KMS-11 (cell line): ENCODE results near the gene DPYSL3.
"Not testable (repeated sequence)": the region's sequence is repeated elsewhere in the genome, so short reads cannot be mapped to it uniquely, and the experiment has no call there.

Source experiments
- H2AFZ ChIP-seq: fragments of 200-600 bp; sonication (generic); 2 replicates; pipeline ENCODE4 v1.6.1; 2016; ENCODE audit warnings: antibody characterized with exemption, mixed run types, low read depth
- H3K27ac ChIP-seq: fragments of 200-600 bp; sonication (generic); 2 replicates; pipeline ENCODE4 v1.6.1; 2016; ENCODE audit warnings: mild to moderate bottlenecking, mixed run types
- H3K27me3 ChIP-seq: fragments of 200-600 bp; sonication (generic); 2 replicates; pipeline ENCODE4 v1.6.1; 2017; ENCODE audit warnings: mild to moderate bottlenecking, low read depth, mixed run types, moderate library complexity; ENCODE audit not compliant: insufficient read depth
- H3K36me3 ChIP-seq: fragments of 200-600 bp; sonication (generic); 2 replicates; pipeline ENCODE4 v1.6.1; 2017; ENCODE audit warnings: mild to moderate bottlenecking, mixed run types; ENCODE audit not compliant: insufficient read depth
- H3K4me1 ChIP-seq: fragments of 200-600 bp; sonication (generic); 2 replicates; pipeline ENCODE4 v1.6.1; 2016; ENCODE audit warnings: mild to moderate bottlenecking, low read depth, mixed run types; ENCODE audit not compliant: poor library complexity, severe bottlenecking
- H3K4me2 ChIP-seq: fragments of 200-600 bp; sonication (generic); 2 replicates; pipeline ENCODE4 v1.7.0; 2016; ENCODE audit warnings: mild to moderate bottlenecking, mixed run types
- H3K4me3 ChIP-seq: fragments of 200-600 bp; sonication (generic); IDR thresholded peaks from 2 replicates; pipeline ENCODE4 v1.6.1; 2017; ENCODE audit warnings: low read depth, low read length, mixed read lengths; ENCODE audit not compliant: insufficient read depth
- H3K79me2 ChIP-seq: fragments of 200-600 bp; sonication (generic); 2 replicates; pipeline ENCODE4 v1.6.1; 2016; ENCODE audit warnings: low read depth, mixed run types; ENCODE audit not compliant: insufficient read depth
- H3K9ac ChIP-seq: fragments of 200-600 bp; sonication (generic); 2 replicates; pipeline ENCODE4 v1.6.1; 2016; ENCODE audit warnings: mild to moderate bottlenecking, mixed run types
- H4K20me1 ChIP-seq: fragments of 200-600 bp; sonication (generic); 2 replicates; pipeline ENCODE4 v1.6.1; 2016; ENCODE audit warnings: mild to moderate bottlenecking, mixed run types; ENCODE audit not compliant: insufficient read depth
- CTCF ChIP-seq: fragments of 200-600 bp; sonication (generic); conservative IDR thresholded peaks from 2 replicates; pipeline ENCODE4 v1.6.1; 2017; ENCODE audit warnings: low read depth, mild to moderate bottlenecking, antibody characterized with exemption, low read length, moderate library complexity, mixed read lengths

DPYSL3 gene

GRCh38 chr5:147373328-147373727 lies 136.5 kb downstream of the DPYSL3 start:
- H2AFZ ChIP-seq = no peak overlapping the region
- H3K4me1 ChIP-seq = no peaks in the 10 kb centered on the region
- H3K4me2 ChIP-seq = no peak overlapping the region
- H4K20me1 ChIP-seq = no peaks in the 10 kb centered on the region
- no peak overlapping the region for H3K9ac ChIP-seq
- TF ChIP-seq CTCF = no peak
- no peak overlapping the region for H3K4me3 ChIP-seq
- H3K79me2 ChIP-seq = no peaks in the 10 kb centered on the region
- no peak overlapping the region for H3K27ac ChIP-seq
- H3K36me3 ChIP-seq = no peaks in the 10 kb centered on the region
- no peaks in the 10 kb centered on the region for H3K27me3 ChIP-seq

DNA sequence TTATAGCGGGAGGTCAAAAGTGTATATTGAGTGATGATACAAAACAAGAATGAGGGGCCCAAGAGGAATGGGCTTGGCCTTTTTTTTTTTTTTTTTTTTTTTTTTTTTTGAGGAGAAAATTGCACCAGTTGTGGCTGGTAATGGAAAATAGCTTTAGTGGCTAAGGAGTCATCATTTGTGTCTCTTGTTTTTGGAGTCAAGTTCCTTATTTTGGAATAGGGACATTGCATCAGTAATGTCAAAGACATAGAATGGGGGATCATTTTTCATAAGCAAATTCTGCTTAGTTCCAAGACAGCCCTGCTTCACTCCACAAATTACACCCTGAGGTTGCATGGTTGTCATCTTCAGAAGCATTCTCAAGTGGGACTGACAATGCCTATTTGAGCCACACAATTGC lies 137.7 kb downstream of the DPYSL3 start:
- Histone ChIP-seq H3K4me1 (no peaks in the 10 kb centered on the region), H3K9ac (no peak overlapping the region), H3K79me2 (no peaks in the 10 kb centered on the region), H3K27me3 (no peaks in the 10 kb centered on the region), H3K27ac (no peak overlapping the region), H3K4me2 (no peak overlapping the region), H3K4me3 (no peak overlapping the region), H3K36me3 (no peaks in the 10 kb centered on the region), H4K20me1 (no peaks in the 10 kb centered on the region), H2AFZ (no peak overlapping the region)
- TF ChIP-seq CTCF = no peak

GRCh38 chr5:147371290-147371689 lies 138.6 kb downstream of the DPYSL3 start:
- H3K27ac ChIP-seq = no peak overlapping the region
- H3K4me3 ChIP-seq = no peak overlapping the region
- H3K4me1 ChIP-seq = no peaks in the 10 kb centered on the region
- no peak for TF ChIP-seq CTCF
- no peaks in the 10 kb centered on the region for H3K27me3 ChIP-seq
- H2AFZ ChIP-seq = no peak overlapping the region
- H3K36me3 ChIP-seq = no peaks in the 10 kb centered on the region
- H4K20me1 ChIP-seq = no peaks in the 10 kb centered on the region
- no peaks in the 10 kb centered on the region for H3K79me2 ChIP-seq
- no peak overlapping the region for H3K9ac ChIP-seq
- no peak overlapping the region for H3K4me2 ChIP-seq

DNA sequence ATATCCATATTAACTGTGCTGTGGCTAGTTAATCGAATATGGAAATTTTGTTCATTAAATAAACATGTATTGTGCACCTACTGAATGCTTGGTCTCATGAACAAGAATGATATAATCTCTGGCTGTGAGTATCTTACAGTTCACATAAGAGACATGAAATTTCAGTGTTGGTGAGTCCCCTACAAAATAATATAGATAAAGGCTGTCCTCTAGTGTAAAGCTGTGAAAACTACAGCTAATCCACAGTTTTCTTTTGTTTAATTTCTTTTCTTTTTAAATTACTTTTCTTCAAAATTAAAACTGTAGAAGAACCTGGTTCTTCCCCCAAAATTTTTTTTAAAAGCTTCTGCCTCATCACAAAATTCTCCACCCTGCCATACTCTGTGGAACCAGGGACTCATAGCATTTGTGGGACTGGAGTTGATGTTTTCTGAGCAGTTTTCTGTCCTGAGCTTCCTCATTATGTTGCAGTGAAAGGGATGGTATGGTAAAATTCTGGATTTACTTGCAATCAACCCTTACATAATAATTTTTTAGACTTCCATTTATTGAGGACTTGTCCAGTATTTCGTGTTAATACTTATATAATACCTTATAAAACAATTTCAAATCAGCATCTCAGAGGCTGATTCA lies 140.0 kb downstream of the DPYSL3 start:
- Histone ChIP-seq H4K20me1 (no peaks in the 10 kb centered on the region), H3K27ac (no peak overlapping the region), H3K27me3 (no peaks in the 10 kb centered on the region), H3K4me3 (no peak overlapping the region), H2AFZ (no peak overlapping the region), H3K4me1 (no peaks in the 10 kb centered on the region), H3K36me3 (no peaks in the 10 kb centered on the region), H3K9ac (no peak overlapping the region), H3K4me2 (no peak overlapping the region), H3K79me2 (no peaks in the 10 kb centered on the region)
- peak; percentile 58 for TF ChIP-seq CTCF

- not testable (repeated sequence) for H3K36me3 ChIP-seq, H2AFZ ChIP-seq, H3K27ac ChIP-seq, H3K4me2 ChIP-seq, H3K79me2 ChIP-seq, H3K4me3 ChIP-seq, H3K4me1 ChIP-seq, H3K27me3 ChIP-seq, H3K9ac ChIP-seq, H4K20me1 ChIP-seq
Measured at GRCh38 chr5:147367381-147367780, 142.5 kb downstream of the DPYSL3 start.
